Prostate gland (tissue), 2 donors: ENCODE results near the gene RIC8A. TPM values are rescaled to one million over a fixed set of nuclear protein-coding genes. Genes with fewer than 3 reads are reported as not detected.

ENCODE experiments used
- DNase-seq: peaks from one replicate; pipeline ENCODE4 v3.0.0-alpha.2; 2019; ENCODE audit warnings: low spot score
- H3K27ac ChIP-seq, 2 donors: fragments of 200-600 bp; sonication (generic); 2 replicates each; pipeline ENCODE4 v1.5.1; 2017 to 2019
- H3K27me3 ChIP-seq: fragments of 200-600 bp; sonication (generic); replicated peaks from 2 replicates; pipeline ENCODE4 v1.5.1; 2019; ENCODE audit not compliant: insufficient read depth
- H3K36me3 ChIP-seq, 2 donors: fragments of 200-600 bp; sonication (generic); 1 replicate in 1 of 2; 2 replicates in 1 of 2; pipeline versions ENCODE4 v1.5.1 to v1.8.1; 2017 to 2019
- H3K4me1 ChIP-seq: fragments of 200-600 bp; sonication (generic); replicated peaks from 2 replicates; pipeline ENCODE4 v1.5.1; 2019
- H3K4me3 ChIP-seq, 2 donors: fragments of 200-600 bp; sonication (generic); 2 replicates each; pipeline ENCODE4 v1.5.1; 2017 to 2019
- H3K9me3 ChIP-seq: fragments of 200-600 bp; sonication (generic); 2 replicates; pipeline ENCODE4 v1.5.1; 2017
- CTCF ChIP-seq, 4 experiments: fragments of 200-600 bp in 2 of 4; fragments of 450-650 bp in 2 of 4; sonication (generic) in 2 of 4; IDR thresholded peaks; 1 replicate in 3 of 4; 2 replicates in 1 of 4; pipeline ENCODE4 v1.5.1; 2016 to 2019; ENCODE audit warnings: antibody characterized with exemption in 4 of 4, mild to moderate bottlenecking in 2 of 4, moderate library complexity in 2 of 4
- POLR2A ChIP-seq: fragments of 450-650 bp; IDR thresholded peaks from one replicate; pipeline ENCODE4 v1.6.1; 2016; ENCODE audit warnings: antibody characterized with exemption, mild to moderate bottlenecking
- POLR2AphosphoS5 ChIP-seq: sonication (generic); formaldehyde crosslinking; IDR thresholded peaks from one replicate; pipeline ENCODE4 v1.6.1; 2017; ENCODE audit warnings: antibody characterized with exemption
- WGBS: methylation state at CpG from one replicate; pipeline ENCODE4 v1.1.5; 2018; 5-methylcytosine and 5-hydroxymethylcytosine counted together
- intact Hi-C: fragments of 100-400 bp; cut with DNase I; formaldehyde crosslinking; loops from one replicate; pipeline ENCODE4 v1.14.2; 2022
- total RNA-seq, 2 donors: library from RNA; depleted of rRNA; stranded (reverse); fragments of >200 nt; gene quantifications; one replicate each; pipeline ENCODE4 v1.1.0, GENCODE V29; 2016

RIC8A gene
- total RNA-seq, 2 donors from 2014 or later, result 82.3 to 114 TPM

- intact Hi-C loops, result loop anchor here (5.0 kb wide), 1 partner anchor 238 kb away; no protein-coding TSS in a partner anchor
- DNase-seq, result no peak
- Histone ChIP-seq H3K4me1 (peaks cover 18% of the 10 kb centered on the region), H3K4me3 (peak overlapping the region; percentile 64 to 98), H3K9me3 (no peaks in the 10 kb centered on the region), H3K27me3 (no peaks in the 10 kb centered on the region), H3K27ac (peak overlapping the region; percentile 98 to 99), H3K36me3 (peaks cover 20 to 23% of the 10 kb centered on the region in 2 donors)
- TF ChIP-seq CTCF (IDR thresholded peaks at IDR 0.05), result no peak
- TF ChIP-seq POLR2AphosphoS5, result no peak
- no peak for TF ChIP-seq POLR2A
- 2% methylated on average over 25 of the region's 26 CpGs for WGBS
Observed at GRCh38 chr11:208917-209260, 1.4 kb downstream of the RIC8A start.

- H3K4me1 ChIP-seq, result peaks cover 18% of the 10 kb centered on the region
- 53% methylated on average over 21 of the region's 29 CpGs for WGBS
- no peaks in the 10 kb centered on the region for H3K27me3 ChIP-seq
- H3K27ac ChIP-seq, result peak overlapping the region; percentile 98 to 99
- peak overlapping the region; percentile 64 to 98 for H3K4me3 ChIP-seq
- TF ChIP-seq CTCF (IDR thresholded peaks at IDR 0.05), result no peak
- no peak for DNase-seq
- peaks cover 20 to 24% of the 10 kb centered on the region in 2 donors for H3K36me3 ChIP-seq
- no peaks in the 10 kb centered on the region for H3K9me3 ChIP-seq
- intact Hi-C loops, result loop anchor here (5.0 kb wide), 1 partner anchor 238 kb away; no protein-coding TSS in a partner anchor
Observed at GRCh38 chr11:209275-210121, 2.0 kb downstream of the RIC8A start.

- H3K27me3 ChIP-seq, result no peaks in the 10 kb centered on the region
- WGBS, result 89% methylated on average over 9 of the region's 9 CpGs
- no peak overlapping the region for H3K4me3 ChIP-seq
- peaks cover 20 to 23% of the 10 kb centered on the region in 2 donors for H3K36me3 ChIP-seq
- no peaks in the 10 kb centered on the region for H3K9me3 ChIP-seq
- peaks cover 18% of the 10 kb centered on the region for H3K4me1 ChIP-seq
- no peak for DNase-seq
- no peak for TF ChIP-seq POLR2AphosphoS5
- TF ChIP-seq CTCF (IDR thresholded peaks at IDR 0.05), result no peak
- TF ChIP-seq POLR2A, result no peak
- intact Hi-C loops, result no loop called here
- no peak overlapping the region for H3K27ac ChIP-seq
Observed at GRCh38 chr11:210122-210802, 2.8 kb downstream of the RIC8A start.

- intact Hi-C loops, result no loop called here
- peaks cover 20 to 23% of the 10 kb centered on the region in 2 donors for H3K36me3 ChIP-seq
- DNase-seq, result no peak
- no peaks in the 10 kb centered on the region for H3K9me3 ChIP-seq
- TF ChIP-seq POLR2A, result no peak
- TF ChIP-seq CTCF (IDR thresholded peaks at IDR 0.05), result no peak
- TF ChIP-seq POLR2AphosphoS5, result no peak
- peaks cover 13% of the 10 kb centered on the region for H3K4me1 ChIP-seq
- H3K4me3 ChIP-seq, result no peak overlapping the region
- WGBS, result 97% methylated on average over 5 of the region's 5 CpGs
- no peaks in the 10 kb centered on the region for H3K27me3 ChIP-seq
- no peak overlapping the region for H3K27ac ChIP-seq
Observed at GRCh38 chr11:210803-211180, 3.3 kb downstream of the RIC8A start.
